Activated naive CD4-positive, alpha-beta T cell treated with anti-CD3 and anti-CD28 coated beads, Interleukin-2, amount 10 ng/mL, durations not matched to agents 7 days and 5 days (primary cell): Measurements from ENCODE around the gene SNAPC2.
A peak's percentile ranks its signal among the peaks of the same experiment; 100 is the strongest.
"Not testable (repeated sequence)": the region's sequence is repeated elsewhere in the genome, so short reads cannot be mapped to it uniquely, and the experiment has no call there.

Experiments
- CTCF ChIA-PET: fragments of 350-600 bp; sonication (Branson Sonifier 250); formaldehyde crosslinking; loops from one replicate; lab custom pipeline; 2021; ENCODE audit warnings: antibody characterized with exemption; lab: Charles Lee
- DNase-seq: peaks from one replicate; pipeline ENCODE4 v3.0.0-alpha.2; 2020
- H3K27ac Mint-ChIP-seq: one replicate; pipeline ENCODE4 v1.8.0; 2021; ENCODE audit warnings: mild to moderate bottlenecking, moderate library complexity, mixed read lengths
- H3K27me3 Mint-ChIP-seq: one replicate; pipeline ENCODE4 v1.8.0; 2021; ENCODE audit warnings: mild to moderate bottlenecking, mixed read lengths
- H3K36me3 Mint-ChIP-seq: one replicate; pipeline ENCODE4 v1.8.0; 2021; ENCODE audit warnings: mixed read lengths
- H3K4me1 Mint-ChIP-seq: one replicate; pipeline ENCODE4 v1.8.0; 2021; ENCODE audit warnings: mixed read lengths
- H3K4me3 Mint-ChIP-seq: one replicate; pipeline ENCODE4 v1.8.0; 2021; ENCODE audit warnings: mild to moderate bottlenecking, moderate library complexity, mixed read lengths
- H3K9me3 Mint-ChIP-seq: one replicate; pipeline ENCODE4 v1.8.0; 2021; ENCODE audit warnings: mixed read lengths

Gene SNAPC2

DNA sequence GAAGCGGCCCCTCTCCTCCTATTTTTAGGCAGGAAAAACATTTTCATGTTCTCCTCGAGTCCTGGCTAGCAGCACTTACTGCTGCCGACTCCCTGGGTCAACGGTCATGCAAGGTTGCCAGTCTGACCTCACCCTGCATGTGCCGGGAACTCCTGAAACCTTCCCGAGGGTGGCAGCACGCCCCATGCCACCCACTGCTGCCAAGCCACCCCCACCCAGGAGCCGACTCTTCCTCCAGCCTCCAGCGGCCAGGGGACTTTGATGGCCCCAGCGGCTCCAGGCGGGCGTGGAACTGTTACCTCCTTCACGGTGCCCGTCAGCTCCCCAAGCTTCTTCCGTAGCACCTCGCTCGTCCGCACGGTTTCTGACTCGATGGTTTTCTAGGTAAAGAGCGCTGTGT is 14.6 kb downstream of the SNAPC2 start:
- H3K4me3 Mint-ChIP-seq = no peak overlapping the region
- CTCF ChIA-PET = interaction anchor here (1.8 kb wide), 1 partner anchor 9 kb away, joined by 7 read pairs; the partner anchor contains the start of gene TIMM44
- no peak for DNase-seq

GRCh38 chr19:7940841-7941240 is 20.7 kb downstream of the SNAPC2 start:
- H3K4me1 Mint-ChIP-seq = peaks cover 37% of the 10 kb centered on the region
- no peaks in the 10 kb centered on the region for H3K27me3 Mint-ChIP-seq
- no peak overlapping the region for H3K4me3 Mint-ChIP-seq
- H3K9me3 Mint-ChIP-seq = no peaks in the 10 kb centered on the region
- peaks cover 13% of the 10 kb centered on the region for H3K36me3 Mint-ChIP-seq
- CTCF ChIA-PET = no interaction called here
- H3K27ac Mint-ChIP-seq = no peak overlapping the region
- no peak for DNase-seq

More for the DNA sequence above, 14.6 kb downstream of the SNAPC2 start:
- Mint-ChIP-seq H3K27me3 (no peaks in the 10 kb centered on the region), H3K9me3 (no peaks in the 10 kb centered on the region), H3K36me3 (peaks cover 13% of the 10 kb centered on the region), H3K27ac (no peak overlapping the region), H3K4me1 (peaks cover 3% of the 10 kb centered on the region)

GRCh38 chr19:7941895-7942596 is 21.9 kb downstream of the SNAPC2 start:
- Mint-ChIP-seq H3K27ac (no peak overlapping the region), H3K9me3 (no peaks in the 10 kb centered on the region), H3K4me3 (peak overlapping the region; percentile 82), H3K4me1 (peaks cover 37% of the 10 kb centered on the region), H3K27me3 (no peaks in the 10 kb centered on the region), H3K36me3 (peaks cover 13% of the 10 kb centered on the region)
- DNase-seq = no peak
- CTCF ChIA-PET = interaction anchor here (2.5 kb wide), 1 partner anchor 12 kb away, joined by 14 read pairs; no protein-coding TSS in a partner anchor

- Mint-ChIP-seq H3K36me3 (peaks cover 11% of the 10 kb centered on the region), H3K27me3 (no peaks in the 10 kb centered on the region), H3K9me3 (no peaks in the 10 kb centered on the region), H3K4me3 (peak overlapping the region; percentile 82), H3K27ac (peak overlapping the region; percentile 94), H3K4me1 (peaks cover 37% of the 10 kb centered on the region)
- DNase-seq = no peak
- CTCF ChIA-PET = interaction anchor here (0.8 to 2.5 kb wide), 11 partner anchors 8 to 172 kb away, joined by 3 to 14 read pairs (median 7); partner anchors contain the start of genes MAP2K7 and SNAPC2
Observed at GRCh38 chr19:7942981-7943443, 22.9 kb downstream of the SNAPC2 start.

DNA sequence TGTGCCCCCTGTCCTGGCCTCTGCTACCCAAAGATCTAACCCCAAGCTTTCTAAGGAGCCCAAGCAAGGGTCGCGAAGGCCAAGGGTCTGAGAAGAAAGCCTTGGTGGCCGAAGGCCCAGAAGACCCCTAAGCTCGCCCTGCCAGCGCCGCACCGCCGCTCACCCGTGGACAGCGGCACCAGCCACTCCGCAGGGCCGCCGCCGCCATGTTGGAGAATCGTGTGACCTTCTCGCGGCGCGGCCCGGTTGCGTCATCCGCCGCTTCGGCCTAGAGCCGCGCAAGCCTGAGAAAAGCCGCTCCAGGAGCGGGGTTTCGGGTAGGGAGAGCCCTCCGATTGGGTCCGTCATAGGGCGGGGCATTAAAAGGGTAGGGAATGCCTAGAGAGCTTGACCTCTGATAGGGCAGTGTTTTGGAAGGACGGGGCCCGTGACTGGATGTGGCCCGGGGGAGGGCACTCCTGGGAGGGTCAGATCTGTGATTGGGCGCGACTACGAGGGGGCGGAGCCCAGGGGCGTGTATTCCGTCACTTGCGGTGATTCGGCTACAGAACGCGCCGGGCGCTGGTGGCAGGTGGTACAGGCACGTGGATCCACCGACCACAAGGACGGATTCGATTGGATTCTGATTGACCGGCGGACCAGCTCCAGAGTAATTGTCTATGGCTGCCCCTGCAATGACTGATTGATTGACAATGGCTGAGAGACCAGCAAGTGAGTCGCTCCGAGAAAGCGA is 23.5 kb downstream of the SNAPC2 start, which contains the start of gene TIMM44:
Gene TIMM44 (minus strand): TSS at position 223 of the 733 bp plus-strand sequence. CDS start 15 bp downstream, at position 208.
- peaks cover 10% of the 10 kb centered on the region for H3K36me3 Mint-ChIP-seq

GRCh38 chr19:7944177-7944761 is 24.1 kb downstream of the SNAPC2 start:
- Mint-ChIP-seq H3K36me3 (peaks cover 8% of the 10 kb centered on the region), H3K4me3 (peak overlapping the region; percentile 82), H3K27ac (peak overlapping the region; percentile 94), H3K9me3 (no peaks in the 10 kb centered on the region), H3K4me1 (peaks cover 34% of the 10 kb centered on the region), H3K27me3 (no peaks in the 10 kb centered on the region)
- DNase-seq = peak; percentile 90
- CTCF ChIA-PET = interaction anchor here (0.5 to 2.3 kb wide), 27 partner anchors 9 to 753 kb away, joined by 3 to 14 read pairs (median 4); partner anchors contain the start of genes MAP2K7 and SNAPC2

More for the DNA sequence above, 23.5 kb downstream of the SNAPC2 start, which contains the start of gene TIMM44:
- H3K27ac Mint-ChIP-seq = peak within 1 kb of the TSS; percentile 94
- no peaks in the 10 kb centered on the region for H3K27me3 Mint-ChIP-seq
- CTCF ChIA-PET = interaction anchor here (0.5 to 2.5 kb wide), 23 partner anchors 8 to 752 kb away, joined by 3 to 14 read pairs (median 4); partner anchors contain the start of genes MAP2K7 and SNAPC2
- peak; percentile 99 for DNase-seq
- no peaks in the 10 kb centered on the region for H3K9me3 Mint-ChIP-seq
- H3K4me1 Mint-ChIP-seq = peaks cover 37% of the 10 kb centered on the region
- H3K4me3 Mint-ChIP-seq = peak within 1 kb of the TSS; percentile 82

DNA sequence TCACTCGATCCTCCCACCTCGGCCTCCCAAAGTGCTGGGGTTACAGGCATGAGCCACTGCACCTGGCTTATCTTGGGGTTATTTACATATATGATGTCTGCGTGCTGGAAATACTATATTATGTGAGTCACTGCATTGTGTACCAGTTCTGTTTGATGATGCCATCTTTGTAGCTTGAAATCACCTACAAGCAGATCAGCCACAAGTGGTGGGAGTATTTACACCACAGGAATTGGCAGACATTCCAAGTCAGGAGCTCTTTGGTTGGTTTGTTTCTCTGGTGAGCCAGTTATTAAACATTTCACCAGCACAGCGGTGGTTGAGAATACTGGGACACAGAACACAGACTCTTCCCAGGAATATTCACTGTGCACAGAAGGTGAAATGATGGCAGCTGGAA is 27.8 kb downstream of the SNAPC2 start:
- H3K27ac Mint-ChIP-seq = no peak overlapping the region
- H3K4me3 Mint-ChIP-seq = no peak overlapping the region
- CTCF ChIA-PET = interaction anchor here (0.8 kb wide), 1 partner anchor 22 kb away, joined by 4 read pairs; no protein-coding TSS in a partner anchor
- H3K27me3 Mint-ChIP-seq = no peaks in the 10 kb centered on the region
- no peaks in the 10 kb centered on the region for H3K36me3 Mint-ChIP-seq
- peaks cover 15% of the 10 kb centered on the region for H3K4me1 Mint-ChIP-seq
- no peaks in the 10 kb centered on the region for H3K9me3 Mint-ChIP-seq
- DNase-seq = no peak

DNA sequence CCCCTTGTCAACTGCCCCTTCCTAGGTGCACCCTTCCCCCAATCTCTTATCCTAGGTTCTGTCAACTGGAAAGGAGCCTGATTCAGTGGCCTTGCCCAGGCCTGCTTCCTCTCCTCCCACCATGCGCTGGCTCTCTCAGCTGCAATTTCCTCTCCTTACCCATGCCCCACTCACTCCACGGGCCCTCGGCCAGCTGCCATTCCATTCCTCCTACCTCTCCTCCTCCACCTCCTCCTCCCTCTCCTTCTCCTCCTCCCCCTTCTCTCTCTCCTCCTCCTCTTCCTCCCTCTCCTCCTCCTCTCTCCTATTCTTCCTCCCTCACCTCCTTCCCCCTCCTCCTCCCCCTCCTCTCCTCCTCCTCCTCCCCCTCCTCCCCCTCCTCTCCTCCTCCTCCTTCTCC is 32.9 kb downstream of the SNAPC2 start:
- Mint-ChIP-seq H3K4me1 (peaks cover 2% of the 10 kb centered on the region), H3K9me3 (no peaks in the 10 kb centered on the region), H3K27me3 (no peaks in the 10 kb centered on the region), H3K36me3 (peaks cover 3% of the 10 kb centered on the region), H3K4me3 (no peak overlapping the region), H3K27ac (no peak overlapping the region)
- DNase-seq = no peak
- CTCF ChIA-PET = interaction anchor here (1.0 kb wide), 1 partner anchor 9 kb away, joined by 3 read pairs; no protein-coding TSS in a partner anchor

DNA sequence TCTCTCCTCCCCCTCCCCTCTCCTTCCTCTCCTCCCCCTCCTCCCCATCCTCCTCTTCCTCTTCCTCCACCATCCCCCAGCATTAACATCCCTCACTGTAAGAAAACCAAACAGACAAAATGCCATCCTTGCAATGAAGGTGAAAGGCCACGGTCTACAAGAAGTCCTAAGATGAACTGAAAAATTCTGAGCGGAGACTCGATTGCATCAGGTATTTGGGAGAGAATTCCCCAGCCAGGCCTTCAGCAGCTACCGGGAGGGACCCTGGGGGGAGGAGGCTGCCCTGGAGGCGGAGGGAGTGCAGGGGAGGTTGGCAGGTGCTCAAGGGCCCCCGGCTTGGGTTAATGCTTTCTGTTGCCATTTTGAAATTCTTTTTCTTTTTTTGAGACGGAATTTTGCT is 33.4 kb downstream of the SNAPC2 start:
- no peak overlapping the region for H3K27ac Mint-ChIP-seq
- no peaks in the 10 kb centered on the region for H3K27me3 Mint-ChIP-seq
- peaks cover 2% of the 10 kb centered on the region for H3K4me1 Mint-ChIP-seq
- no peak overlapping the region for H3K4me3 Mint-ChIP-seq
- peaks cover 3% of the 10 kb centered on the region for H3K36me3 Mint-ChIP-seq
- CTCF ChIA-PET = interaction anchor here (1.0 kb wide), 1 partner anchor 9 kb away, joined by 3 read pairs; no protein-coding TSS in a partner anchor
- no peak for DNase-seq
- no peaks in the 10 kb centered on the region for H3K9me3 Mint-ChIP-seq

GRCh38 chr19:7955696-7956095 is 35.6 kb downstream of the SNAPC2 start:
- Mint-ChIP-seq H3K27ac (no peak overlapping the region), H3K4me1 (peaks cover 2% of the 10 kb centered on the region), H3K36me3 (peaks cover 3% of the 10 kb centered on the region), H3K4me3 (no peak overlapping the region), H3K9me3 (no peaks in the 10 kb centered on the region), H3K27me3 (no peaks in the 10 kb centered on the region)
- CTCF ChIA-PET = no interaction called here
- DNase-seq = no peak

GRCh38 chr19:7959211-7959610 is 39.1 kb downstream of the SNAPC2 start:
- DNase-seq = no peak
- Mint-ChIP-seq H3K36me3 (peaks cover 11% of the 10 kb centered on the region), H3K27ac (no peak overlapping the region), H3K4me3 (no peak overlapping the region), H3K9me3 (no peaks in the 10 kb centered on the region), H3K4me1 (no peaks in the 10 kb centered on the region), H3K27me3 (no peaks in the 10 kb centered on the region)
- CTCF ChIA-PET = interaction anchor here (1.1 to 1.5 kb wide), 2 partner anchors 10 to 15 kb away, joined by 3 to 8 read pairs; partner anchors contain the start of gene TIMM44

DNA sequence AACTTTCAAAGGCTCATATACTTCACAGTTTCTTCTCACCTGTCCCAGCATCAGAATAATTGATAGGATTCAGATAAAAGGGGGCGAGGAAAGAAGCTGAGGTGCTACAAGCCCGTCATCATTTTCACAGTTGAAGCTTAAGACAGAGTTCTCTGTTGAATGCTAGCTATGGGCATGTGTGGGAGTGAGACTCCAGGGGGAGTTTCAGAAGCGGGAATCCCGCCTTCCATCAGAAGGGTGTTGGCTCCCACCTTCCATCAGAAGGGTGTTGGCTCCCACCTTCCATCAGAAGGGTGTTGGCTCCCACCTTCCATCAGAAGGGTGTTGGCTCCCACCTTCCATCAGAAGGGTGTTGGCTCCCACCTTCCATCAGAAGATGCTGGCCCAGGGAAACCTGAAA is 40.9 kb downstream of the SNAPC2 start:
- H3K36me3 Mint-ChIP-seq = peaks cover 15% of the 10 kb centered on the region
- not testable (repeated sequence) for H3K4me1 Mint-ChIP-seq

DNA sequence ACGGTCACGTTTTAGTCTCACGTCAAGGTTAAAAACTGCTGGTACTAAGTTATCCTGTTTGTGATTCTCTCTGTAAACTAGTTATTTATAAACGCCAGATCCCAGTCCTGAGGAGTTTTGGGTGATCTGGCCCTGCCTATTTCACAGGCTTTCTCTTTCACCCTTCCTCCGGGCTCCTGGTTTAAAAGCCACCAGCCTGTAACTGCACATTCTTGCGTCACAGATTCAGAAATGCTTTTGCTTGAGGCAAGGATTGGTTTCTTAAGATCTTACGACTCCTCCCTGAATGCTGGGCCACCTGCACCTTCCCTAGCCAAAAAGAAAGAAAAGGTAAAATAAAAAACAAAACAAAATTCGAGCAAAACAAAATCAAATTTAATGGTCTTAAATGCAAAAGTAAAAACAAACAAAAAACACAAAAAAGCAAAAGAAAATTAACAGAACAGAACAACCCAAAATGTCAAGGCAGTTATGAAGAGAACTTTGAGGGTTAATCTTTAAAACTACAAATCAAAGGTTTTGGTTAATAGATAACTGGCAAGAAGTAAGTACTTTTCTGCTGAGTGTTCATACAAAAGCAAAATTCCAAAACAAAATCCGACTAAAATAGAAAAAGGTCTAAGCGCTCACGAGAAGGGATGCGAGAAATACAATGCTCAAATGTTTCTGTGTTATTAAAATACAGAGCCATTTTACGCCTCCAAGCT is 41.9 kb downstream of the SNAPC2 start:
- Mint-ChIP-seq H3K27ac (no peak overlapping the region), H3K27me3 (no peaks in the 10 kb centered on the region), H3K4me1 (no peaks in the 10 kb centered on the region), H3K4me3 (no peak overlapping the region), H3K36me3 (peaks cover 15% of the 10 kb centered on the region), H3K9me3 (no peaks in the 10 kb centered on the region)
- CTCF ChIA-PET = no interaction called here
- no peak for DNase-seq

More for the DNA sequence above, 40.9 kb downstream of the SNAPC2 start:
- H3K4me3 Mint-ChIP-seq, DNase-seq, CTCF ChIA-PET, H3K27ac Mint-ChIP-seq, H3K9me3 Mint-ChIP-seq, H3K27me3 Mint-ChIP-seq: not testable (repeated sequence)
